K562 (cell line): Measurements from ENCODE around the gene ACTR3C. TPM values are rescaled to one million over a fixed set of nuclear protein-coding genes. Genes with fewer than 3 reads are reported as not detected.

ENCODE experiments used
- AFF1 ChIP-seq, 2 experiments: fragments of 450-650 bp; IDR thresholded peaks; 2 replicates each; pipeline ENCODE4 v1.6.1; 2018; ENCODE audit warnings: mild to moderate bottlenecking in 2 of 2, low read depth in 1 of 2; ENCODE audit not compliant: partially characterized antibody in 2 of 2
- ATF1 ChIP-seq, 2 experiments: fragments of 450-650 bp in 1 of 2; IDR thresholded peaks; 2 replicates each; pipeline ENCODE4 v1.6.1; 2016; ENCODE audit warnings: missing compliant biosample characterization in 1 of 2, missing genetic modification characterization in 1 of 2
- CHD1 ChIP-seq: fragments of 200-600 bp; sonication (generic); IDR thresholded peaks from one replicate; pipeline ENCODE4 v1.6.1; 2012; ENCODE audit warnings: mild to moderate bottlenecking, moderate library complexity, low read length, inconsistent platforms
- CREB1 ChIP-seq, 2 experiments: sonication (generic) in 1 of 2; formaldehyde crosslinking in 1 of 2; IDR thresholded peaks; 2 replicates each; pipeline versions ENCODE4 v1.6.1 to v1.8.0; 2012 to 2022; ENCODE audit warnings: inconsistent platforms in 1 of 2, mild to moderate bottlenecking in 1 of 2, missing genetic modification reagents in 1 of 2, moderate library complexity in 1 of 2
- CXXC5 ChIP-seq: fragments of 250-450 bp; sonication (Bioruptor Pico); IDR thresholded peaks from 2 replicates; pipeline ENCODE4 v1.8.0; 2022; ENCODE audit warnings: inconsistent platforms, mild to moderate bottlenecking, moderate library complexity
- EGR1 ChIP-seq: fragments of 450-650 bp; conservative IDR thresholded peaks from 2 replicates; pipeline ENCODE4 v1.6.1; 2017; ENCODE audit warnings: mild to moderate bottlenecking
- KDM4B ChIP-seq, 2 experiments: fragments of 450-650 bp in 1 of 2; sonication (generic) in 1 of 2; IDR thresholded peaks; 2 replicates each; pipeline ENCODE4 v1.6.1; 2016 to 2017; ENCODE audit warnings: borderline replicate concordance in 2 of 2, antibody characterized with exemption in 1 of 2, low read depth in 1 of 2, mild to moderate bottlenecking in 1 of 2
- NFIX ChIP-seq: fragments of 250-450 bp; sonication (Bioruptor Pico); IDR thresholded peaks from 2 replicates; pipeline ENCODE4 v1.4.0; 2020; ENCODE audit warnings: low read depth, mild to moderate bottlenecking, moderate library complexity
- POLR2AphosphoS2 ChIP-seq: IDR thresholded peaks from 2 replicates; pipeline ENCODE4 v1.6.1; 2012; ENCODE audit warnings: low read length, improper control_type of control experiment
- RBBP5 ChIP-seq: fragments of 200-600 bp; sonication (generic); IDR thresholded peaks from 2 replicates; pipeline ENCODE4 v1.6.1; 2012; ENCODE audit warnings: borderline replicate concordance, mild to moderate bottlenecking, low read length, control low read depth, inconsistent platforms; ENCODE audit not compliant: insufficient read depth, poor library complexity, severe bottlenecking
- SAP30 ChIP-seq: fragments of 200-600 bp; sonication (generic); IDR thresholded peaks from 2 replicates; pipeline ENCODE4 v1.6.1; 2012; ENCODE audit warnings: borderline replicate concordance, low read depth, mild to moderate bottlenecking, moderate library complexity, low read length, control low read depth, inconsistent platforms; ENCODE audit not compliant: insufficient read depth, poor library complexity, severe bottlenecking
- SOX6 ChIP-seq: fragments of 450-650 bp; IDR thresholded peaks from 2 replicates; pipeline ENCODE4 v1.6.1; 2014; ENCODE audit warnings: mild to moderate bottlenecking
- SRSF9 ChIP-seq: fragments of 200-400 bp; formaldehyde crosslinking; IDR thresholded peaks from 2 replicates; pipeline ENCODE4 v1.6.1; 2017; ENCODE audit warnings: low read depth, low read length, borderline replicate concordance
- WHSC1 ChIP-seq: IDR thresholded peaks from one replicate; pipeline ENCODE4 v1.6.1; 2012; ENCODE audit warnings: low read length, control low read depth, inconsistent platforms
- ZBTB1 ChIP-seq: sonication (generic); formaldehyde crosslinking; IDR thresholded peaks from 2 replicates; pipeline ENCODE4 v1.8.1; 2023; ENCODE audit warnings: missing genetic modification reagents, low read depth, mild to moderate bottlenecking, borderline replicate concordance
- ZBTB49 ChIP-seq: sonication (generic); formaldehyde crosslinking; IDR thresholded peaks from 2 replicates; pipeline ENCODE4 v1.8.0; 2022; ENCODE audit warnings: missing genetic modification reagents, mild to moderate bottlenecking, borderline replicate concordance
- ZNF140 ChIP-seq: fragments of 250-450 bp; sonication (Bioruptor Pico); IDR thresholded peaks from 2 replicates; pipeline ENCODE4 v1.8.0; 2021; ENCODE audit warnings: moderate library complexity, mild to moderate bottlenecking, inconsistent platforms
- ZSCAN32 ChIP-seq: fragments of 450-650 bp; formaldehyde crosslinking; IDR thresholded peaks from 2 replicates; pipeline ENCODE4 v1.4.0; 2020; ENCODE audit warnings: mild to moderate bottlenecking, moderate library complexity
- polyA plus RNA-seq, 8 experiments: library from polyadenylated mRNA; depleted of rRNA in 4 of 8; stranded (reverse) in 5 of 8; unstranded in 3 of 8; fragments of >200 nt; fragmentation: Nextera tagmentation in 2 of 8; fragmentation: Illumina TruSeq in 1 of 8; extraction: Ambion mirVana in 2 of 8; extraction: Trizol in 1 of 8; gene quantifications; 2 replicates each; pipeline versions ENCODE4 v1.2.1 to v1.2.3, GENCODE V29; 2011 to 2014; ENCODE audit warnings: inconsistent platforms in 1 of 8, missing spikeins in 1 of 8
- total RNA-seq, 7 experiments: library from RNA; depleted of rRNA in 6 of 7; stranded (reverse); fragments of >200 nt in 6 of 7; fragmentation: Illumina TruSeq in 2 of 7; extraction: Trizol in 2 of 7; gene quantifications; 2 replicates each; pipeline versions ENCODE4 v1.2.1 to v1.2.3, GENCODE V29; 2011 to 2021; ENCODE audit warnings: low replicate concordance in 1 of 7

ACTR3C gene
- total and polyA plus RNA-seq, 9 of the 15 experiments (the other 6 are each of a cell fraction or from before 2014, with no cell fraction given): 9.0 to 35.4 (median 13.3) TPM

- TF ChIP-seq ZBTB1 (CRISPR knock-in tag) (peak; percentile 17; the same call in 1 of the 2 replicates), NFIX (CRISPR knock-in tag) (no peak), AFF1 (IDR thresholded peaks at IDR 0.05; ENCODE audit: low read depth in 1 of 2, partially characterized antibody in 2 of 2) (peak in 1 of 2 experiments; percentile 67), WHSC1 (no peak), POLR2AphosphoS2 (peak; percentile 13; the same call in 1 of the 2 replicates), ZBTB49 (CRISPR knock-in tag) (peak; percentile 92), SAP30 (peak; percentile 81), CXXC5 (no peak), ATF1 (CRISPR knock-in tag; IDR thresholded peaks at IDR 0.05) (peak; percentile 8; the same call in 1 of the 2 replicates), ATF1 (tag; IDR thresholded peaks at IDR 0.05) (no peak), SOX6 (no peak), CHD1 (peak; percentile 97), RBBP5 (peak; percentile 70), ZNF140 (no peak), EGR1 (peak; percentile 90), KDM4B (IDR thresholded peaks at IDR 0.05; ENCODE audit: borderline replicate concordance in 2 of 2, low read depth in 1 of 2) (peak in 1 of 2 experiments; percentile 80; a peak in 1 of 4 replicates), SRSF9 (no peak), ZSCAN32 (CRISPR knock-in tag) (no peak; the same call in 1 of the 2 replicates), CREB1 (IDR thresholded peaks at IDR 0.05) (peak; percentile 36; the same call in 1 of the 2 replicates), CREB1 (CRISPR knock-in tag; IDR thresholded peaks at IDR 0.05) (peak; percentile 71)
These were observed 45.8 kb upstream of the ACTR3C start (continued) for GRCh38 chr7:150368884-150369747.
